ENCODE data around the gene SYDE1.

- TF ChIP-seq FOXP4 (CRISPR knock-in tag; IDR thresholded peaks at IDR 0.05) (no peak), ELF4 (CRISPR knock-in tag; IDR thresholded peaks at IDR 0.05; ENCODE audit: low read depth) (no peak)
Observed at GRCh38 chr19:15108145-15108844, 1.1 kb downstream of the SYDE1 start.
